Measurements from ENCODE around the gene DERA. TPM values are rescaled to one million over a fixed set of nuclear protein-coding genes. Genes with fewer than 3 reads are reported as not detected.

Gene DERA
- total and polyA plus RNA-seq, 12 donors, result 15.9 to 72.3 (median 31.4) TPM

- H3K9me3 ChIP-seq (replicated peaks in 1 of 3), result no peaks in the 10 kb centered on the region
- H3K27me3 ChIP-seq, result no peaks in the 10 kb centered on the region
- H3K4me3 ChIP-seq, result no peak overlapping the region
- WGBS, 4 donors, result 87 to 91% (median 90%) methylated on average over 2 of the region's 2 CpGs
- DNase-seq, result no peak
- H3K4me1 ChIP-seq (replicated peaks in 1 of 2), result no peaks in the 10 kb centered on the region
- intact Hi-C loops (cut with DNase I), result no loop called here
- H3K36me3 ChIP-seq (replicated peaks in 1 of 2), result no peaks in the 10 kb centered on the region
- no peak overlapping the region for H3K27ac ChIP-seq
- TF ChIP-seq CTCF (IDR thresholded peaks at IDR 0.05) (no peak), POLR2A (IDR thresholded peaks at IDR 0.05) (no peak)
These were observed 86.8 kb downstream of the DERA start for GRCh38 chr12:15997910-15998309.

GRCh38 chr12:16002880-16003279, 91.7 kb downstream of the DERA start:
- intact Hi-C loops (cut with DNase I), result no loop called here
- no peaks in the 10 kb centered on the region for H3K9me3 ChIP-seq (replicated peaks in 1 of 3)
- no peaks in the 10 kb centered on the region for H3K4me1 ChIP-seq (replicated peaks in 1 of 2)
- no peaks in the 10 kb centered on the region for H3K36me3 ChIP-seq (replicated peaks in 1 of 2)
- no peak overlapping the region for H3K27ac ChIP-seq
- no peak for DNase-seq
- TF ChIP-seq CTCF (IDR thresholded peaks at IDR 0.05), result no peak
- TF ChIP-seq POLR2A (IDR thresholded peaks at IDR 0.05), result no peak
- H3K27me3 ChIP-seq, result no peaks in the 10 kb centered on the region
- no peak overlapping the region for H3K4me3 ChIP-seq

- Histone ChIP-seq H3K27me3 (no peaks in the 10 kb centered on the region), H3K27ac (no peak overlapping the region), H3K36me3 (replicated peaks in 1 of 2) (no peaks in the 10 kb centered on the region), H3K4me1 (replicated peaks in 1 of 2) (no peaks in the 10 kb centered on the region), H3K9me3 (replicated peaks in 1 of 3) (no peaks in the 10 kb centered on the region), H3K4me3 (no peak overlapping the region)
- intact Hi-C loops (cut with DNase I), result no loop called here
- no peak for DNase-seq
- no peak for TF ChIP-seq CTCF (IDR thresholded peaks at IDR 0.05)
- no peak for TF ChIP-seq POLR2A (IDR thresholded peaks at IDR 0.05)
- WGBS, 4 donors, result 87 to 99% (median 93%) methylated on average over 3 of the region's 3 CpGs
These were observed 92.3 kb downstream of the DERA start for GRCh38 chr12:16003460-16003859.

GRCh38 chr12:16006752-16007151, 95.6 kb downstream of the DERA start:
- 96 to 97% (median 96%) methylated on average over 4 of the region's 4 CpGs for WGBS, 4 donors
- Histone ChIP-seq H3K27me3 (no peaks in the 10 kb centered on the region), H3K4me3 (no peak overlapping the region), H3K4me1 (replicated peaks in 1 of 2) (peaks cover 0 to 5% of the 10 kb centered on the region in 2 donors), H3K9me3 (replicated peaks in 1 of 3) (no peaks in the 10 kb centered on the region), H3K36me3 (replicated peaks in 1 of 2) (no peaks in the 10 kb centered on the region), H3K27ac (no peak overlapping the region)
- TF ChIP-seq POLR2A (IDR thresholded peaks at IDR 0.05) (no peak), CTCF (IDR thresholded peaks at IDR 0.05) (no peak)
- DNase-seq, result no peak
- intact Hi-C loops (cut with DNase I), result no loop called here

All from adrenal gland (tissue), 12 donors.